Measurements from ENCODE around the gene BICD2.

BICD2 gene

DNA sequence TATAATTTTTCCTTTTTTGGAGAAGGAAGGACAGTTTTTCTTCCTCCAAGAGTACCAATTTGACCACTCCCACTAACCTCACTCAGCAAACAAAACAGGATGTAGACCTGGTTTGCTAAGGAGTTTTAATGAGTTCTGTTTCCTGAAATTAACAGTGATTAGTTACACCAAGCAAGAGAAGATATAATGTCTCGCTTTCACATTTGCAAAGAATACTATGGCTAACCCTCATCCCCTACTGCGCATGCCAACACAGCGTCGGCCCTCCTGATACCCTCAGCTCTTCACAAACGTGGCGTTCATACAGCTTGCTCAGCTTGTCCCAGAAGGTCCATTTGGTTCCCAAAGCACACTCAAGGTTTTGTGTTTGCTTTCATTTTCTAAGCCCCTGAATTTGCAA lies 52.8 kb downstream of the BICD2 start:
- DNase-seq, result peak; percentile 19

DNA sequence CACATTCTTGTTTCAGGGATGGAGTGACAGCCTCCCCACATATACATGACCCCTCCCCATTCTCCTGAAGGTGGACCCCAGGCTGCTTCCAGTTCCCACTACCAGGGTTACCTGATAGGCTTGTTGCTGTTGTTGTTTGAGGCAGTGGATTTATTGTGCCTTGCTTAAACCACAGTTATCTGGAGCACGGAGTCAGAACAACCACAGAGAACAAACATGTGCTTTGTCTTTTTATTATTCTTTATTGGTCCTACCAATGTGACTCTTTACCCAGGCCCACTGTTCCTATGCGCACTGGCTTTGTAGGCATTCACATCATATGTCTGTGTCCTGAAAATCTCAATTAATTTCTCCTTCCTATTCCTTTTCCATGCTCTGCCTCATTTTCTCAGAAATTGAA lies 53.5 kb downstream of the BICD2 start:
- DNase-seq, result no peak

DNA sequence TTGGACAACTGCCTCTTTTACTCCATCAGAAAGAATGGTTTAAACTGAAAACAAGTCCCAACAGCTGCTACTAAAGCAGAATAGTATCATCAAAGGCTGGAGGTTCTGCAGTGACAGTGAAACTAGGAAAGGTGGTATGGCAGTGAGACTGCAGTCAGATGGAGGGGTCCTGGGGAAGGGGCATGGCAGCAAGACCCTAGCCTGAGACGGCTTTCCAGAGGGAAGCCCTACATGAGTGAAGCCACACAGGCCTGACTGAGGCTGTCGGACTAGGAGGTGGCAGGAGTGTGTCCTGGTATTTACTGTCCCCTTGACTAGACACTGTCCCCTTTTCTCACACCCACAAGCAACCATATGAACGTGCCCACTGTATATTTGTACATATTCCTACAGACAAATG lies 54.3 kb downstream of the BICD2 start:
- DNase-seq, result no peak

DNA sequence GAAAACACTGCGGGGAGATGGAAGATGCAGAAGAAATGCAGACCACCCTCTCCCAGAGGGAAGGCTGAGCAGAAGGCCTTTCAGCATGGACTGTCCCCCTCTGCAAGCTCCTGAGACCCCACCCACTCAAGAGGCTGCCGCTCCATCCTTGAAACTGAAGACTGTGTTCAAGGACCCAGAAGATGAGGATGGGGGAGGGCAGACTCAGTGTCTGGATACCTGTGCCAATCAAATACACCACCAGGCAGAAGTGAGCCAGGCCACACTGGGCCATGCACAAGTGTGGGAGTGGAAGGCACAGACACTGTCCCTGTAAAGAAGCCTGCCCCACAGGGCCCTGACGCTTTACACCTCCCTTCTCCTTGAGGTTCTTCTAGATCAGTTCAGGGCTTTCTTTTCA lies 54.7 kb downstream of the BICD2 start:
- DNase-seq, result no peak

DNA sequence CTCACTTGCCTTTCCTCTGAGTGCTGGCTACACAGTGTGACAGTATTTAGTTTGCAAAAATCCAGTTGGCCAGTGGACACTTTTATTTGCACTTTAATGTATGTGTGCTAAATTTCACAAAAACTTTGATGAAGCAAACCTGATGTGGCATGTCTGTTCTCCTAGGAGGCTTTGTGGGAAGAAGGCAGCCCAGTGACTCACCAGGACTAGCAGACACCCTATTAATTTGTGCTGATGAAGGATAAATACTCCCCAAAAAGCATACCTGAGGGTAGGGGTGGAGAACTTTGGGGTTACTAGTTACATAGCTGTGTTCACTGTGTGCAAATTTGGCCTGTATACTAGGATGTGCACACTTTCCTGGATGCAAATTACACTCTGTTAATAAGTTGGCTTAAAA lies 55.4 kb downstream of the BICD2 start:
- no peak for DNase-seq

DNA sequence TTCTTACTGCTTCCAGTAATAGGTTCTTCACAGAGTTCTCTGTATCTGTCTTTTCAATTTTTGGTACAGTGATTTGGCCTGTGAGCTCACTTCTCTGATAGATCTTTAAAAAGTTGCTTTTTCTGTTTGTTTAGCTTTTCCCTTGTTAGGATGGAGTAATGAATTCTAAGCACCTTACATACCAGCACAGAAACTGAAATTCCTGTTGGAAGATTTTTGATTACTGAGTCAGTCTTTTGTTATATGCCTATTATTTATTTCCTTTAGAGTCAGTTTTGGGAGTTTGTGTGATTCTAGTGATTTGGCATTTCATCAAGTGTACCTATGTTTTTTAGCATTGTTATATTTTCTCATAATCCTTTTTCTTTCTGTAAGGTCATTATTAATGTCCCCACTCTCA lies 57.1 kb downstream of the BICD2 start:
- no peak for DNase-seq

DNA sequence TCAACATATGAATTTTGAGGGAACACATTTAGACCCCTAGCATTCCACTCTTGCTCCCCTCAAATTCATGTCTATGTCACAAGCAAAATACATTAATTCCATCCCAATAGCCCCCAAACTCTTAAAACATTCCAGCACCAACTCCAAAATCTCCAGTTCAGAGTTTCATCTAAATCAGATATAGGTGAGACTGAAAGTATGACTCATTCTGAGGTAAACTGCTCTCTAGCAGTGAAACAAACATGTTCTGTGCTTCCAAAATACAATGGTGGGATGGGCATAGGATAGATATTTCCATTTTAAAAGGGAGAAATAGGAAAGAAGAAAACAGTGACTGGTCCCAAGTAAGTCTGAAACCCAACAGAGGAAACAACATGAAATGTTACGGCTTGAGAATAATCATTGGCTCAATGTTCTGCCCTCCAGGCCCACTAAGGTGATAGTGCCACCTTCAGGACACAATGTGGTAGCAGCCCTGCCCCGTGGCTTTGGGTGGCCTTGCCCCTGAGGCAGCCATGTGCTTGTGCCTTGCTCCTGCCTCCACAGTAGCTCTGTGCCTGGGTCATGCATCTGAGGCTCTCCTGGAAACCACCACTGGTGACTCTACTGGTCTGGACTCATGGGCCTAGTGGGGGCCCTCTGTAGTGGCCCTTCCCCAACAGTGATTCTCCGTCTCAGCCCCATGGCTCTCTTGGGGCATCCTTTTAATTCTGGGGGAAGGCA lies 58.3 kb downstream of the BICD2 start:
- DNase-seq, result peak; percentile 25

DNA sequence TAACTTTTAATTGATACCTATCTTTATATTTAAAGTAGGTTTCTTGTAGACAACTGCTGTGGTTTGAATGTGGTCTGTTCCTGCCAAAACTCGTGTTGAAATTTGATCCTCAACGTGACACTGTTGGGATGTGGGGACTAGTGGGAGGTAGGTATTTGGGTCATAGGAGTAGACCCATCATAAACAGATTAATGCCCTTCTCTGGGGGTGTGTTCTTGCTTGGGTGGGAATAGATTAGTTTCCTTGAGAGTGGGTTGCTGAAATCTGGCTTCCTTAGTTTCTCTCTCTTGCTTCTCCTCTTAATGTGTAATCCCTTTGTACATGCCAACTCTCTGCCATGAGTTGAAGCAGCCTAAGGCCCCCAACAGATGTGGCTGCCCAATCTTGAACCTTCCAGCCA lies 60.1 kb downstream of the BICD2 start:
- no peak for DNase-seq

DNA sequence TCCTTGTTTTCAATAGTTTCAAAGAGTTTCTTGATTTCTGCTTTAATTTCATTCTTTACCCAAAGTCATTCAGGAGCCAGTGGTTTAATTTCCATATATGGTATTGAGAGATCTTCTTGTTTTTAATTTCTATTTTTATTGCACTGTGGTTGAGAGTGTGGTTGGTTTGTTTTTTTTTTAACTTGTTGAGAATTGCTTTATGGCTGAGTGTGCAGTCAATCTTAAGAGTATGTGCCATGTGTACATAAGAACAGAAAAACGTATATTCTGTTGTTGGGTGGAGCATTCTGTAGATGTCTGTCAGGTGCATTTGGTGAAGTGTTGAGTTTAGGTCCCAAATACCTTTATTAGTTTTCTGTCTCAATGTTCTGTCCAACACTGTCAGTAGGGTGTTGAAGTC lies 68.0 kb downstream of the BICD2 start:
- DNase-seq, result no peak

DNA sequence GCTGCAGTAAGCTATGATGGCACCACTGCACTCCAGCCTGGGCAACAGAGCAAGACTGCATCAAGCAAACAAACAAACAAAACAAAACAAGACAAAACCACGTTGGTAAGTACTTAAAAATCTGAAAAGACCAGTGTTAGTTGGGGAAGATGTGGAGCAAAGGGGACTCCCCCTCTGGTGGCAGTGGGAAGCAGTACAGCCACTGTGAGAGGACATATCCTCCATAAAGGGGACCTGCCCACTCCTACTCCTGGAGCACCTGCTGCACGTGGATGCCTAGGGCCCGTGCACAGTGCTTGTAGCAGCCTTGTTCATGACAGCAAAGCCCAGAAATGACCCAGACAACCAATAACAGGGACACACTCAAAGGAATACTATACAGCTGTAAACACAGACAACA lies 77.7 kb downstream of the BICD2 start:
- no peak for DNase-seq

DNA sequence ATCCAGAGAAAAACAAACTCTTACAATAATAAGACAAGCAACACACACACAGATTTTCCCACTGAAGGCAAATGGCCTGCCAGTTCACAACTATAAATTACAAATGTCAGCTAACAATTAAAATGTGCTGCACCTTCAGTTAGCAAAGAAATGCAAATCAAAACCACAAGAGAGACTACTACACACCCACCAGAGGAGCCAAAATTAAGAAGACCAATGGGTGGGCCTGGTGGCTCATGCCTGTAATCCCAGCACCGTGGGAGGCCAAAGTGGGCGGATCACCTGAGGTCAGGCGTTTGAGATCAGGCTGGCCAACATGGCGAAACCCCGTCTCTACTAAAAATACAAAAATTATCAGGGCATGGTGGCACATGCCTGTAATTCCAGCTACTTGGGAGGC lies 79.6 kb downstream of the BICD2 start:
- no peak for DNase-seq

DNA sequence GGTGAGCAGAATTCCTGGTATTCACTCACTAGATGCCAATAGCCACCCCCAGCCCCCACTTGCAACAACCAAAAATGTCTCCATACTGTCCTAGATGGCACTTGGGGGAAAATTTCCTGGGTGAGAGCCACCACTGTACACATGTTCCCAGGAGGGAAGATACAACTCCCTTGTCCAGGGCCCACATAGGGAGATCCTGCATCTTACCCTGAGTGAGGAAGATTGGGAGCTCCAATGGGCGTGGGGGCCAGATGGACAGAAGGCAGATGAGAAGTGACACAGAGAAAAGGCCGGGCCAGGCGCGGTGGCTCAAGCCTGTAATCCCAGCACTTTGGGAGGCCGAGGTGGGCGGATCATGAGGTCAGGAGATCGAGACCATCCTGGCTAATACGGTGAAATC lies 82.4 kb downstream of the BICD2 start:
- no peak for DNase-seq

DNA sequence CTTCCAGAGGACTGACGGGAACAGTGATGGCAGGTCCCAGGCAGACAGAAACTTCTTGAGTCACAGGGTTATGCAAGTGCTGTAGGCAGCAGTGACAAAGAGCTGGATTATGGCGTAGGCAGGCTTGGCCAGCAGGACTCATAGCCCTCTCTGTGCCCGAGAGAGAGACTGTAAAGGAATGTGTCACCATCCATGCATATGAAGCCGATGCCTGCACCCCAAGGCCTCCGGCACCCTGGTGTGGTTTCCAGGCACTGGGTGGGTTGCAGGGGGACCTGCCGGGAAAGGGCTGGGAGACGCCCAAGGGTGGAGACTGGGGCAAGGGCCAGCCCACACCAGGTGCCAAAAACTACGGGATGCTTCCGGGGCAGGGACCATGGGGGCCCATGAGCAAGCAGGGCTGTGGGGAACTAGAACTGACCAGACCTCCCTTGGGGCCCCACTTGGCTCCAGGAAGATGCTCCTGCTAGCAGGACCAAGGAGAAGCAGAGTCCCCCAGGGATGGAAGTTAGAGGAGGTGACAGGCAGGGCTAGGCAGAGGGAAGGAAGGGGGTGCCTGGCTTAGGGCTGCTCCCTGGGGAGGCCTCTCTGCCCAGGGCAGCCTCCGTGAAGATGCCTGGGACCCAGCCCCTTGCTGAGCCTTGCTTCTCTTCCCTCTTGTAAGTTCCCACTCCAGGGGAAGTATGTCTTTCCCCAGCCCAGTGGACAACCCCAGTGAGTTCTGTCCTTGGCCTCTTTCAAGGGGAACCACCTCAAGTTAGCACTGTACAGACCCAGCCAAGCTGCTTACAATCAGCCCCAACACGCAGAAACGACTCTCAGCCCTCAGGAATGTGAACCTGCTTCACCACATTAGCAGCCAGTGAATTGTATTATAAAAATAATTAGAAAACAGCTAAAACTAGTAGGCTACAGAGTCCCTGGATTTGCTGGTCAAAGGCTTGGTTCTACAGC lies 84.2 kb downstream of the BICD2 start:
- DNase-seq, result no peak

DNA sequence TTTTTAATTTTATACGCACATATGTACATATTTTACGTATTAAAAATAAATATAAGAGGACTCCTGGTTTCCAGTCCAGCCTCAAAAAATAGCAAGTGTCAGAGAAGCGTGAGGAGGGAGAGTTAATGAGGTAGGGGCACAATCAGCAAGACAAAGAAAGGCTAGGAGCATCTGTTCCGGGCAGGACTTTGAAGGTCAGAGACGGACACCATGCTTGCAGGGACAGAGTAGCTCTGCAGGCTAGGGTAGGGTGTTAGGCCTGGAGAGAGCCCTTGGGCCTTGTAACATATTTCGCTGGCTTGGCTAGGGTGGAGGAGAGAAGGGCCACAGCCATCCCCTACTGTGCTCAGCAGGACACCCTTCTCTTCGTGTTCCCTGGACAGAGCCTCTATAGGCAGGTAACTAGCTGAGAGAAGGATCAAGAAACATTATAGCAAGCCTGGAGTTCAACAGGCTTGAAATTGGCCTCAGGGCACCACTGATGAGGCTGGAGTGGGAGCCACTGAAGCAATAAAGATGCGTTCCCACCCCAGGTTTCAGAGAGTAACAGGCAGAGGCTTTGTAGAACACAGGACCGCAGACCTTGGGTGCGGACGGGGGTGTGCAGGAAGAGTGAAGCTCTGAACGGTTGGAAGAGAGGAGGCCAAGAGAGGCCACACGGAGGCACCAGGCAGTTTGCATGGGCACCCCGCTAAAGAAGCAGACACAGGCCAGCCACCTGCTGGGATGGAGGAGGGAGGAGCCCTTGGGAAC lies 85.0 kb downstream of the BICD2 start:
- DNase-seq, result no peak

DNA sequence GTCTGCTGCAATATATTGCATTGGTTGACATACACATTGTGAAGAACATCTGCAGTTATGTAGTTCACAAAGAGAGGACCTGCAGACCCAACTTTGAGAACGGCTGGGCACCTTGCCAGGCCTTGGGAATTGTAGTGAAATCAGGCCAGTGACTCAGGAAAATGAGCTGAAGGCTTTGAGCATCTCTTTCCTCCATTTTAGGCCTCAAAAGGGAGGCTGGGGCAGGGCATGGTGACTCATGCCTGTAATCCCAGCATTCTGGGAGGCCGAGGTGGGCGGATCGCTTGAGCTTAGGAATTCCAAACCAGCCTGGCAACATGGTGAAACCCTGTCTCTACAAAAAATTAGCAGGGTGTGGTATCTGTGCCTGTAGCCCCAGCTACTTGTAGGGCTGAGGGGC lies 93.3 kb downstream of the BICD2 start:
- DNase-seq, result no peak

DNA sequence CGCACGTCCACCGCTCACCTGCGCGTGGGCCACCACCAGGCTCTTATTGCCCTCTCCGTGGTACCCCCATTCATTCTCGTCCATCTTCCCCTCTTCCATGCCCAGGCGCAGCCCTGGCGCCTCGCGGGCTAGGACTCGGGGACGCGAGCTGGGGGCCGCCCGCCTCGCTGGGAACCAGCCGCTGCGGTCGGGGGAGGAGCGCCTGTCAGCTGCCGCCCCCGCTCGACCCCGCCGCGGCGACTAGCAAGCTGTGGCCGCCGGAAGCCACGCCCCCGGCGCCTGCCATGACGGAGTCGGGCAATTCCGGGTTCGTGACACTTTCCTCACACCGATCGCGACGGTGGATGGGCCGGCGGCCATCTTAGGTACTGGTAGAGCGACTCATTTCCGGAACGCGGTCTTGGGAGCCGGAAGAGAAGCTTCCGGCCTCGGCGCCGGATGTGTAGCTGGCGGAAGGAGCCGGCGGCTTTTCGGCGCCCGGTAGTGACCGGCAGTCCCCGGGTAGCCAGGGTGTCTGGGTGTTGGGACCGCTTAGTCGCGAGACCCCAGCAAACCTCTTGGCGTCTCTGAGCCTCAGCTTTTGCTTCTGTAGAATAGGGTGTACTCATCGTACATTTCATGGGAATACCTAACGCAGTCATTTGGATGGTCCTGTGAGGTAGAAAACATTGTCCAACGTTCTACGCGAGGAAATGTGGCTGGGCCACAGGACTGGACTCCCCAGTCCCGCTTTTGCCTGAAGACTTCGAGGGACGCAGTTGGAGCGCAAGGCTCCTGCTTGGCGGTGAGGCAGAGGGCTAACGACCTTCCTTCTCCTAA lies 94.5 kb downstream of the BICD2 start, which contains the start of gene IPPK:
Gene IPPK (minus strand): TSS at position 242 of the 819 bp plus-strand sequence. CDS start 143 bp downstream, at position 99.
- DNase-seq, result peak; percentile 98

DNA sequence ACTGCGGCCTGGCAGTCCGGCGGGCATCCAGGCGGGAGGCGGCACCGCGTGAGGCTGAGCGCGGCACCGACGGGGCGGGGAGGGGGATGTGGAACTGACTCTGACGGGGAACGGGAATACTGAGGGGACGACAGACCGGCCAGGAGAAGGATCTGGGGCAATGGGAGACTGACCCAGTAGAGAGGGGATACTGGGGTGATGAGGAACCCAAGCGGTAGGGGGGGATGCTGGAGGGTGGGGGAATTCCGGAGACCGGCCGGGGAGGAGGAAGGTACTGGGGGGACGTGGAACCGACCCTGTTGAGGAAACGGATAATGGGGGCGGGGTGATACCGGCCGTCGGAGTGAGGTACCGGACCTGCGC lies 95.1 kb downstream of the BICD2 start:
- DNase-seq, result no peak

DNA sequence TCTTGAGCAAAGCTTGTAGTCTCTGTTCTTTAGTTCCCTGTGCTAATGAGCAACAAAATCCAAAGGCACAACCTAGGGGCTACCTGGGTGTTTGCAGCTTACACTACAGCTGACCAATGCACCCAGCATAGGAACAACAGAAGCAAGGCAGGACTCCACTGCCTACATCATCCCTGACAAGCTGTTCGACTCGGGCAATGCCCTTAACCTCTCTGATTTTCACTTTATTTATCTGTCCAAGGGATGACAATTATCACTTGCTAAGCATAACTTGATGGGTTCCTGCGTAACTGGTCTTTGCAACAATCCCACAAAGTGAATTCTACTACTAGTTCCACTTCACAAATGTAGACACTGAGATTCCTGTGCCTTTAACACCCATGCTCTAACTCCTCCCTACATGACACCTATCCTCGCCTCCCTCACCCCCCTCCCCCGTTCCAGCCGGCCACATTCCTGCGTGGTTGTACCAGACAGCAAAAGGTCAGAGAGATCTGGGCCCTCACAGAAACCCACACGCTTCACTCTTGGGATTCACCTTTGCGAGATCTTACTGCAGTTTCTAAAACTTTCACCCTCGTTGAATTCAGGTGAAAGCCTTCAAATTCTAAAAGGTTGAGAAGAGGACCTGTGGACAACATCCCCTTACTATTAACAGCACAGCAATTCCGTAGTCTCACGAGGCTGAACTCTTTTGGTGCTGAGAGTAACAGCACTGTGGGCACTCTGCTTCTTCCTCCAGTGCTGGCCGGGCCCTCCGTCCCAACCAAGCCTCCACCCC lies 95.7 kb downstream of the BICD2 start:
- peak; percentile 46 for DNase-seq

DNA sequence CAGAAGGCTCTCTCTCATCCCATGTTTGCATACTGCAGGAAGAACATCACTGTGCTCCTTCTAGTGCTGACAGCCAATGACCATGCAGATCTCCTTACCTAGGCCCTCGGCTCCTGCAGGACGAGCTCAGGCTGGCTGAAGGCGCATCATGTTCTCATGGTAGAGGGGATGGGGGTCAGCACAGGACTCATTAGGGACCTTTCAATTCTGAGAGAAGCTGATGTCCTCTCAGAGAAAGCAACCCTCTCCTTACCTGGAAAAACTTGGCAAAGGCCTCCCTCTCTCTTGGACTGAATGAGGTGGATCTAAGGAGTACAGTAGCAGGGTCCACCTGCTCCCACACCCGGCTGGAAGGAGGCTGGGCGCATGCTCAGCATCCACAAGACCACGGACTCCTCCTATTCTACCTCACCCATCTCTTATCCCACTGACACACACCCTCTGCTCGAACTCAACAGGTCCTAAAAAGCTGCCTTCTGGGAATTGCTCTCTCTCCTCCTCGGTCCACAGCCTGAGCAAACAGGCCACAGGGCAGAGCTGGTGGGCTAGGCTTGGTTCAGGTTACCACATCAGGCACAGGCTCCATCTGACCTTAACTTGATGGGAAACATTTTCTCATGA lies 97.6 kb downstream of the BICD2 start:
- DNase-seq, result no peak

DNA sequence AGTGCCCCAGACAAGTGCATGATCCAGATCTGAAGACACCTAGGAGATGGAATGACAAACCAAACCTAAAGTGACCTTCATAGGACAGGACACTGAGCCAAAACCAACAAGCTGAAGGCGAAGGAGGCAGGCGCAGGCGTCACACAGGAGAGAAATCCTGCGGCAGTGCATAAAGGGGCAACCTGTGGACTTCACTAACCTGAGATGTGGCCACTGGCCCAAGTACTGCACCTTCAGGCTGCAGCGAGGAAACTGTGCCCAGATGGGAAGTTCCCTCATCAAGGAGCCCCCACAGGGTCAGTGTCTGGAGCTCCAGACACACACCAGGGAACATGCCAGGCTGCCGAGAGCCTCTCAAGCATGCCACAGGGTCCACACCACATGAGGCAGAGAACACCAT lies 98.4 kb downstream of the BICD2 start:
- DNase-seq, result no peak

DNA sequence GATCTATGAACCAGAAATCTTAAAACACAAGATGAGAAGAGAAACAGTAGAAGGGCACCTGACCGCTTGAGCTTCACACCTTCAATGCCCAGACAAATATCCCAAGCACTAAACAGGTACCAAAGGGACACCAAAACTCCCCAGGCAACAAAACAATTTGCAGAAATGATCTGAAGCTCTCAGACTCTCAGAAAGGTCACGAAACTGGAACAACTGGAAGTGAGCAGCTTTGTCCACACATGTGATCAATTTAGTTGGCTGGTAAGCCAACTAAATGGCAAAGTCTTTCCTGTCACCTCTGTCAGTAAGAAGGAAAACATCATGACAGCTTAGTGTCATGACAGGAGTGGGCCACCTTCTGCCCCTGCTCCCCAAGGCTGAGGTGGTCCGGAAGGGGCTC lies 98.8 kb downstream of the BICD2 start:
- DNase-seq, result no peak
